Parathyroid adenoma (tissue), 2 donors: ENCODE measurements around the gene TMIE.

Experiments
- H2AFZ ChIP-seq: fragments of 300-600 bp; sonication (generic); one replicate; pipeline ENCODE4 v1.7.0; 2017; ENCODE audit warnings: antibody characterized with exemption, mild to moderate bottlenecking
- H3K27ac ChIP-seq: fragments of 300-600 bp; sonication (generic); one replicate; pipeline ENCODE4 v1.7.0; 2017
- H3K27me3 ChIP-seq: fragments of 300-600 bp; sonication (generic); one replicate; pipeline ENCODE4 v1.7.0; 2017; ENCODE audit warnings: low read length; ENCODE audit not compliant: control insufficient read depth, insufficient read depth
- H3K36me3 ChIP-seq: fragments of 300-600 bp; sonication (generic); one replicate; pipeline ENCODE4 v1.7.0; 2017; ENCODE audit warnings: low read length; ENCODE audit not compliant: control insufficient read depth, insufficient read depth
- H3K4me1 ChIP-seq: fragments of 300-600 bp; sonication (generic); one replicate; pipeline ENCODE4 v1.7.0; 2017; ENCODE audit warnings: control low read depth
- H3K4me2 ChIP-seq: fragments of 300-600 bp; sonication (generic); one replicate; pipeline ENCODE4 v1.7.0; 2017; ENCODE audit warnings: low read length
- H3K4me3 ChIP-seq: fragments of 300-600 bp; sonication (generic); one replicate; pipeline ENCODE4 v1.7.0; 2017; ENCODE audit warnings: low read depth, low read length
- H3K79me2 ChIP-seq: fragments of 300-600 bp; sonication (generic); one replicate; pipeline ENCODE4 v1.7.0; 2017; ENCODE audit warnings: control low read depth
- H3K9ac ChIP-seq: fragments of 300-600 bp; sonication (generic); one replicate; pipeline ENCODE4 v1.7.0; 2017; ENCODE audit warnings: mild to moderate bottlenecking
- H3K9me3 ChIP-seq: fragments of 300-600 bp; sonication (generic); one replicate; pipeline ENCODE4 v1.7.0; 2017; ENCODE audit warnings: low read length; ENCODE audit not compliant: control insufficient read depth
- CTCF ChIP-seq: fragments of 300-600 bp; sonication (generic); IDR thresholded peaks from one replicate; pipeline ENCODE4 v1.7.0; 2017; ENCODE audit warnings: antibody characterized with exemption, mild to moderate bottlenecking
- donor health status: primary hyperparathyroidism.

TMIE gene

GRCh38 chr3:46684891-46685290 lies 16.3 kb upstream of the TMIE start:
- Histone ChIP-seq H3K79me2 (no peaks in the 10 kb centered on the region), H3K27me3 (no peaks in the 10 kb centered on the region), H3K9me3 (no peaks in the 10 kb centered on the region), H3K4me1 (no peaks in the 10 kb centered on the region), H3K4me2 (no peak overlapping the region), H3K27ac (no peak overlapping the region), H3K9ac (no peak overlapping the region), H3K4me3 (no peak overlapping the region), H3K36me3 (no peaks in the 10 kb centered on the region), H2AFZ (no peak overlapping the region)
- TF ChIP-seq CTCF, result no peak

- Histone ChIP-seq H3K9me3 (no peaks in the 10 kb centered on the region), H3K36me3 (no peaks in the 10 kb centered on the region), H3K27me3 (no peaks in the 10 kb centered on the region), H2AFZ (no peak overlapping the region), H3K27ac (no peak overlapping the region), H3K79me2 (no peaks in the 10 kb centered on the region), H3K9ac (no peak overlapping the region), H3K4me2 (no peak overlapping the region), H3K4me3 (no peak overlapping the region), H3K4me1 (no peaks in the 10 kb centered on the region)
- TF ChIP-seq CTCF, result no peak
These were observed 15.7 kb upstream of the TMIE start for GRCh38 chr3:46685446-46685845.

DNA sequence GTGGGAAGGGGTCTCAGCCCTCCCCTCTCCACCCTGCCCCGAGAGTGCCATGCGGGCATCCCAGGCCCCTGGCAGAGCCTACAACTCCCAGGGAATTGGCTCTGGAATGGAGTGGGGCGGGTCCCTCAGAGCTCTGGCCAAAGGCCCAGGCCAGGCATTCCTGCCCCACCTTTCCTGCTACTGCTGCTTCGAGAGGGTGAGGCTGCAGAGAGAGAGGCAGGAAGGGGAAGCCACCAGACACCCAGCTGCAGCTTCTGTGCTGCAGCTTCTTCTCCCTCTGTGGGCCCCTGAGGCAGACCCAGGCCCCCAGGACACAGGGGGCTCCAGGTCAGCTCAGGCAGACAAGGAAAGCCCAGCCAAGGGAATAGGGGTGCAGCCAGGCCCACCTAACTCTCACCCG lies 10.4 kb upstream of the TMIE start:
- H3K27ac ChIP-seq, result no peak overlapping the region
- H3K4me2 ChIP-seq, result no peak overlapping the region
- no peak overlapping the region for H2AFZ ChIP-seq
- TF ChIP-seq CTCF, result no peak
- H3K4me1 ChIP-seq, result peaks cover 6% of the 10 kb centered on the region
- H3K9ac ChIP-seq, result no peak overlapping the region
- H3K79me2 ChIP-seq, result no peaks in the 10 kb centered on the region
- H3K36me3 ChIP-seq, result no peaks in the 10 kb centered on the region
- no peaks in the 10 kb centered on the region for H3K9me3 ChIP-seq
- no peaks in the 10 kb centered on the region for H3K27me3 ChIP-seq
- H3K4me3 ChIP-seq, result no peak overlapping the region

GRCh38 chr3:46692566-46692990 lies 8.6 kb upstream of the TMIE start:
- Histone ChIP-seq H3K27ac (peak overlapping the region; percentile 47), H3K9ac (no peak overlapping the region), H3K4me2 (peak overlapping the region; percentile 100), H3K4me1 (peaks cover 6% of the 10 kb centered on the region), H3K36me3 (no peaks in the 10 kb centered on the region), H3K79me2 (no peaks in the 10 kb centered on the region), H3K4me3 (peak overlapping the region; percentile 59), H3K27me3 (no peaks in the 10 kb centered on the region), H3K9me3 (no peaks in the 10 kb centered on the region), H2AFZ (peak overlapping the region; percentile 100)
- no peak for TF ChIP-seq CTCF

DNA sequence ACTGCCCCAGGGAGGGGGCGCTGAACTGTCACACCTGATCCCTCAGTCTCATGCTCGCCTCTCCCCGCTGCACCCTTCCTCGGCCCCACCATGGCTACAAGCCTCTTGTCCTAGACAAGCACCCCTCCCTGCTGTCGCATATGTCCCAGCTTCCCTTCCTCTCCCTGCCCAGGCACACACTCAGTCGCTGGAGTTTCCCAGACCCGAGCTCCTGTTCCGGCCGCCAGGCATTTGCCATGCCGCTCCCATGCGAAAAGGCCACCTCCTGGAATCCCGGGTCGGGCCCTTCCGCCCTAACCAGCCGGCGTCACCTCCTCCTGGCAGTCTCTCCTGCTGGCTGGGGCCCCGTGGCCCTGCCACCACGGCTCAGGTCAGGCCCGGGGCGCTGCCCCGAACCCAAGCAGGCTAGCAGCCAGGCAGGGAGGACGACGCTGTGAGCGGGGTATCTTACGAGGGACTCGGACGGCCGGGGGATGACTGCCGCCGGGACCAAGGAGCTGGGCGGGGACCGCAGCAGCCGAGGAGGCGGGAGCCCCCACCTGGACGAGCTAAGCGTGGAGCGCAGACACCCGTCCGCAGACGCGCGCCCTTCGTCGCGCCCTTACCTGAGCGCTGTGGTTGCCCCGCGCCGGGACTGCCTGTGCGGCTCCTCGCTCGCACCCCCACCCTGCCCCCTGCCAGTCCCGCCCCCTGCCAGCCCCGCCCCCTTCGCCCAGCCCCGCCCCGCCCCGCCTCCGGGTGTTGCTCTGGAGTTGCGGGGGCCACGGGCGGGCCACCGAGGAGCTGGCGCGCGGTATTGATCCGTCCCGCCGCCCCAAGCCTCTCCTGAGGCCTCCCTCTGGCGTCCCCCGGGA lies 7.9 kb upstream of the TMIE start, which contains the start of gene ALS2CL:
TSS of gene ALS2CL (minus strand) at position 642 of the 854 bp plus-strand sequence. CDS start 4,239 bp downstream, outside the sequence.
- no peak for TF ChIP-seq CTCF
- H3K27ac ChIP-seq, result peak within 1 kb of the TSS; percentile 47

More for the DNA sequence above, 7.9 kb upstream of the TMIE start, which contains the start of gene ALS2CL:
- Histone ChIP-seq H3K9me3 (no peaks in the 10 kb centered on the region), H3K4me1 (peaks cover 6% of the 10 kb centered on the region), H3K4me3 (peak within 1 kb of the TSS; percentile 59), H3K36me3 (no peaks in the 10 kb centered on the region), H3K4me2 (peak within 1 kb of the TSS; percentile 100), H3K27me3 (no peaks in the 10 kb centered on the region), H2AFZ (peak within 1 kb of the TSS; percentile 100), H3K9ac (no peak within 1 kb of the TSS), H3K79me2 (no peaks in the 10 kb centered on the region)
